ENCODE data around the gene EXOC6.

GRCh38 chr10:92834986-92835385 is 13.3 kb upstream of the EXOC6 start:
- TF ChIP-seq CTCF (IDR thresholded peaks at IDR 0.05) (no peak), POLR2A (IDR thresholded peaks at IDR 0.05) (no peak)
